Glomerular visceral epithelial cell (primary cell): Measurements from ENCODE around the gene TMEM164.
A peak's percentile ranks its signal among the peaks of the same experiment; 100 is the strongest.

Source experiments
- DNase-seq: peaks from one replicate; pipeline ENCODE4 v3.0.0-alpha.2; 2016; ENCODE audit errors: extremely low spot score

The TMEM164 gene

DNA sequence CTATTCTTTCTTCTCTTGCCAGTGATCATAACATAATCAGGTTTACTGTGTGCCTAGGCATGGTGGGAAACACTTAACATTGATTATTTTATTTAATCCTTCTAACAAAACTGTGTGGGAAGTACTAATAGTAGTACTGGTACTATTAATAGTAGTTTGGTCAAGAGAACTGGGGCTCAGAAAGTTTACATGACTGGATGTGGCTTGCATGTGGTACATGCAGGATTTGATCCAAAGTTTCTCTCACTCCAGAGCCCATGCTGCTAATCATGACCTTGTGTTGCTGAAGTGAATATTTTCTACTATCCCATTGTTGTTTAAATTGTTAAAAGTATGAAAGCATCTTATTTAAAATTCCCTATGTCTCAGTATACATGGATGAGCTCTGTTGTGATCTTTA lies 78.4 kb downstream of the TMEM164 start:
- no peak for DNase-seq

DNA sequence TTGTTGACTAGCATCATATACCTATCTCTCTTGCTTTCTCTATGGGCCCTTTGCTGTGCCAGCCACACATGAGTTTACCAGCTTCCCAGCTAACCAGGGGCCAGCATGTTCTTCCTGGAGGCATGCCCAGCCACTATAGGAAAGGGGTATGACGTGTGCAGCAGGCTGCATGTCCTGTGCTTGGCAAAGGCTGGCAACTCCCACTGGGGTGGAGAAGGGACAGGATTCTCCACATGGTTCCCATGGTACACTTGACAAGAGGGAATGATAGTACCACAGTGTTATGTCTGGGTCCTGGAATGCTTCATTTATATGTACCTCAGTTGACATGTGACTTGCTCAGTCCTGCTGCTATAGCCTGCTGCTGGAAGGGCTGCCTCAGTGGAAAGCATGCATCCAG lies 78.8 kb downstream of the TMEM164 start:
- DNase-seq, result no peak

DNA sequence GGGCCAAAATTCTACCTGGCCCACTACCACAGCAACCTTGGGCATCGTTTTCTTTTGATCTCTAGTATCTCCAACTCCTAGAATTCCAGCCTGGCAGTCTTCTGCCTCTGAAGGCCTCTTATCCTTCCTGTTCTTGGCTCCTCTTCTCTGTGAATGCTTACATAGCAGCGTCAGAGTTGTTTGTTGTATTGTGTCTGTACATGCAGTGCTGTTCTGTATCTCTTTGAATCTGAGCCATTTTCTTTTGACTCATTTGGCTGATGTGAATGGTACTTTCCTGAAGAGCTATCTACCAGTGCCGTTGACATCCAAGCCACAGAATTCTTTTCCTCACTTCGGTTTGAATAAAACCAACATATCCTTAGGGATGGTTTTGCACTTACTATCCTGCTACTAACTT lies 79.2 kb downstream of the TMEM164 start:
- DNase-seq, result peak; percentile 5

DNA sequence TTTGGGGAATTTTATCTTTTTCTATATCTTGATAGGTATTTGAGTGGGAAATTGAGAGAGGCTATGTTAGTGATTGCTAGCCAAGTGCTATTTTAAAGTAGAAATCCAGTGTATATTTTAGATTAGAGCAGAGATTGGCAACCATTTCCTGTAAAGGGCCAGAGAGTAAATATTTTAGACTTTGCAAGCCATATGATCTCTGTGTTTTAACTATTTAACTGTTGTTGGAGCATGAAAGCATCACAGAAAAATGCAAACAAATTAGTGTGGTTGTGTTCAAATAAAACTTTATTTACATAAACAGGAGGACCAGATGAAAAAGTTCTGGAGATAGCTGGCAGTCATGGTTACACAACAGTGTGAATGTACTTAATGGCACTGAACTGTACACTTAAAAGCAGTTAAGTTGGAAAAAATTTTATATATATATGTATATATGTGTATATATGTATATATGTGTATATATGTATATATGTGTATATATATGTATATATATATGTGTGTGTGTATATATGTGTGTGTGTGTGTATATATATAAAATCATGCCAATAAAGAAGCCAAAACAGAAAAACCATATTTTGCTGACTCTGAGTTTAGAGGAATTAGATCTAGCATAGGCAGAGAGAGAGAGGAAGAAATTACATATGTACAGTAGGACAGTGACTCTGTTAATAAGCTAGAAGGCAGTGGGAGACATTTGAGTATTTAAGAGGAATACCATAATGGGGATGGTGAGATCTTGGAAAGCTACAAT lies 83.4 kb downstream of the TMEM164 start:
- no peak for DNase-seq

DNA sequence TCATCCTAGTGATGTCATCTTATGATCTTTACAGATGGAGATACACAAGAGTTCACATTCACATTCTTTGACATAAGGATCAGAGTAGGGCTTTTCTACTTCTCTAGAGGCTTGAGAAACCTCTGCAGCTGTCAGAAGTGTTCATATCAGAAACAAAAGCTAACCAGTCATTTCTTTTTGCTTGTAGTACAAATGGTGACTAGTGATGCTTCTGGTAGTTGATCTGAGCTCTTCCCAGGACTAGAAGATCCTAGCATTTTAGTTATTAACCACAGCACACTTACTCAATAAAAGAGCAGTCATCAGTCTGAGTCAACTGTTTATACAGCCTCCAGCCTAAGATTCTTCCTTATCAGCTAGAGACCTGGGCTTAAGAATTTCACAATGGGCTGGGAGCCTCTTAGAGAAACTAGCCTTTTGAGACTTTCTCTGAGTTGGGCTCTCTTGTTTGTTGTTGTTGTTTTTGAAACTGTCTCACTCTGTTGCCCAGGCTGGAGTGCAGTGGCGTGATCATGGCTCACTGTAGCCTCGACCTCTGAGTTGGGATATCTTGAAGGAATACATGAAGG lies 84.1 kb downstream of the TMEM164 start:
- DNase-seq, result peak; percentile 75

DNA sequence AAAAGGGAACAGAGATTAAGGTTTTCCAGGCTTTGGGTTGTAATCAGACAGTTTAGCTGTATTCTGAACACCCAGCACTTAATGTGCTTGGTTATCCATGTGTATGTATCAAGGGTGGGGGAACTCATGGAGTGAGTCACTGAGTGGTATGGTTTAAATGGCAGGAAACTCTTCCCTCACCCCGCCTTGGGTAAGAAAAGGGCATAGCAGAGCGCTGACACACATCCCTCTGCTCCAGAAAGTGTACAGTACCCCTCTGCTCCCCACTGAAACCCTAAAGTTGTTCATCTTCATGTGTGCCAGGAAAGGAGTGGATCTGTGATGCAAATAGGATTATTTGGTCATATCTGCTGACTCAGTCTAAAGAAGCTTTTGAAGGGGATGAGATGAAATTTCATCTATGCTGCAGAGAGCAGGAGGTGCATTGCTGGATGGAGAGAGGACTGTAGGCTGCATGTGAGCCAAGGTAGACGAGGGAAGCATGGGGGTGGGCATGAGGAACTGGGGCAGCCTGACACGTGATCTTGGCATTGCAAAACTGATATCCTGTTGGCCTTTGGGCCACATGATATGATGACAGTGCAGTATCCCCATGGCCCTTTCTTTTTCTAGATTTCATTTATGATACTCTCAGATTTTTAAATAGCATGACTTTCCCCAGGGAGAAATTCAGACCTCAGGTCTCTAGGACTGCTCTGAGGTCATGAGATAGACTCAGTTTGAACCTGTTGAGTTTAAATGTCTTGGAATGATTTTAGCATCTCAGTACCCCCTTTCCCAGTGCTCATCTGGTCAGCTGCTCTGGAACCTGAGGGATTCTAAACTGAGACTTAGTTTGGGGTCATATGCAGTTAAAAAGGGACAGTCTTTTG lies 84.8 kb downstream of the TMEM164 start:
- peak; percentile 87 for DNase-seq

DNA sequence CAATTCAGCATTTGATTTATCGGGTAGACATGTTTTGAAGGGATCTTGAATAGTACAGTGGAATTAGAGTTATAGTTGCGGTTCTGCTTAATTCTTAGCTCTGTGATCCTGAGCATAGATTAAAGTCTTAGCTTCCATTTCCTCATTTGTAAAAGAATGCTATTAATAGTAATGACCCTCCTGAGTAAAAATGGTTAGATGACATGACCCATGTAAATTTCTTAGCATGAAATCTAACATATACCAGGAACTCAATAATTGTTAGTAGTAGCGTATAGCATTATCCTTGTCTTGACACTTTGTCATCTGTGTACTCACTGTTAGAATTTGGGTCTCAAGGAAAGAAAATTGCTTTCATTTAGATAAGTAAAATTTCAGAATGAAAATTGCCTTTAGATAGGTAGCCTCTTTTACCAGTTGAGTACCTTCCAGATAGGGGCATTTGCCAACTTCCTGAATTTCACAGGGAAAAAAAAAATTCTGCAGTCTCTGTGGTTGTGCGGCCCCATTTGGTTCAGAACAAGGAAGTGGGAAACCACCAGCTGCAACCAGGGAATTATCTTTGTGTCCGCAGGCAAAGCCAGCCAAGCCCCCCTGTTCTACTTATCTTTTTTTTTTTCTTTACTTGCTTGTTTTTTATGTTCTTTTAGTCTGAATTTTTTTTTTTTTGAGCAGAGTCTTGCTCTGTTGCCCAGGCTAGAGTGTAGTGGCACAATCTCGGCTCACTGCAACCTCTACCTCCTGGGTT lies 86.9 kb downstream of the TMEM164 start:
- DNase-seq, result peak; percentile 54

DNA sequence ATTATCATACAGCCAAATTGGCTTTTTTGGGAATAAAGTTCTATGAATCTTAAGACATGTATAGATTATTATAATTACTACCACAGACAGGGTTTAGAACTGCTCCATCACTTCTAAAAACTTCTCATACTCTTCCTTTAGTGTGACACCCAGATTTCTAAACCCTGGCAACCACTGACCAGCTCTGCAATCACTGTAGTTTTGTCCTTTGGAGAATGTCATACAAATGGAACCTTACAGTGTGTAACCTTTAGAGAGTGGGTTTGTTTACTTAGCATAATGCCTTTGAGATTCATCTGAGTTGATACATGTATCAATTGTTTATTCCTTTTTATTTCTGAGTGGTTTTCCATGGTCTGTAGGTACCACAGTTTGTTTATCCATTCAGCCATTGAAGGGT lies 95.0 kb downstream of the TMEM164 start:
- no peak for DNase-seq

DNA sequence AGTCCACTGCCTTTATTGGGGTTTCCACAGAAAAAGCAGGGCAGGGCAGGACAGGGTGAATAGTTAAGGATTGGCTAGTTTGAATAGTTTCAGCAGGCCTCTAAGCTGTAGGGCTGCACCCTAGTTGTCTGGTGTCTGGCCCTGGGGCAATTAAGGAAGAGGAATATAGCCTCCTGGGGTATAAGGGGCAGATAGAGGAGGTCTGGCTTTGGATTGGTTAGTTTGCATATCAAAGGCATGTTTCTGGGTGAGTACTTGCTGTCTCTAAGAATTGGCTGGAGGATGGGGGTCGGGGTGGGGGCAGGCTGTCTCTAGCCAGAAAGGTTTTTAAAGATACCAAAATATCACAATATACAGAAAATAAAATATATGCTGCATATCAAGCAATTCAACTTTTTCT lies 100.4 kb downstream of the TMEM164 start:
- DNase-seq, result no peak

DNA sequence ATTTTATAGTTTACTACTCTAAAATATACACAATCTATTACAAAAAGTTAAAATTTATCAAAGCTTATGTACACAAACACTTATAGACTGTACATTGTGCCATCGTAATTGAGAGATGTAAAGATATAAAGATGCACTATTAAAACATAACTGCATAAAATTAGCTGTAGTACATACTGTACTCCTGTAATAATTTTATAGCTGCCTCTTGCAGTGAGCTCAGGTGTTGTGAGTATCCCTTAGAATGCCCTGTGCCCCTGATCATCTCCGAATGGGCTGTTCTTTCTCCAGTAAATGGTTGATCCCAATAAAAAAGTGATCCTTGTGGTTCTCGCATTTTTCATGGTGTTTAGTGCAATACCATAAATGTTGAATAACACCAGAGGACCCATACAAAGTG lies 101.2 kb downstream of the TMEM164 start:
- no peak for DNase-seq

DNA sequence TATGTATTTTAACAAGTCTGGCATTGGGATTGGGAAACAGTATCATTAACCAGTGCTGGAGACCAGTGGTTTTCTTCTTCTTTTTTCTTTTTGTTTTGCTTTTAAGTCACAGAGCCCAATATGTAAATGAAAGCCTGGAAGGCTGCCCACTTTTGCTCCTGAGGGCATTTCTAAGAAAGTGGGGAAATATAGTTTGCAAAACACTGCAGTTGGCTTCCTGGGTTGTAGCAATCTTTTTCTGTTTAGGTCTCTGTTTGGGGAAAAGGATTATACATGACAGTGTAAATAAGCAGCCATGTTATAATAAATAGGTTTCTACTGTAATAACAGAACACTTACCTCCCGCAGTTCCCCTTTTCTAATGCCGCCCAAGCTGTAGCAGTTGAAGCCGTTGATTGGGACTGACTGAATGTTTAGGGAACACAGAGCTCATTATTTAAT lies 105.5 kb downstream of the TMEM164 start:
- no peak for DNase-seq

DNA sequence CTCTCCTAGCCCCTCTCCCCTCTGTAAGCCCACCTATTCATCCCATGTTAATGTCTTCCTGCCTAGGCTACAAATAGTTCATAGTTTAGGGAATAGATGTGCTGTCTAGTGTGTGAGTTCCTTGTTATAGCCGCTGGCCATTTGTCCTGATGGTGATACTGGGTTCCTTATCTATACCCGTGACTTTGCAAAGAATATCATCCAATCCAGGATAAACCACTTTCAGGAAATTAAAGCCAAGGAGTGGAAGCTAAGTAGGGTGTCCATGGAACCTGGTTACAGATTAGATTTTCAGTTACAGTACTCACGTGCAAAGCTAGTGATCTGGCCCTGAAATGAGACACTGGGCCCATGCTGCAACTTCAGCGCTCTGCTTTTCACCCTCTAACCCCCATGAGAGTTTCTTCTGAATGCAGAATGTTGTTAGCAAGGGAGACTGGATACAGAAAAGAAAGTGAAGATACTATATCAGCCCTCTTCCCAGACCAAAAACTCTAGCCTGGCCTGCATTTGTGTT lies 111.4 kb downstream of the TMEM164 start:
- DNase-seq, result no peak

DNA sequence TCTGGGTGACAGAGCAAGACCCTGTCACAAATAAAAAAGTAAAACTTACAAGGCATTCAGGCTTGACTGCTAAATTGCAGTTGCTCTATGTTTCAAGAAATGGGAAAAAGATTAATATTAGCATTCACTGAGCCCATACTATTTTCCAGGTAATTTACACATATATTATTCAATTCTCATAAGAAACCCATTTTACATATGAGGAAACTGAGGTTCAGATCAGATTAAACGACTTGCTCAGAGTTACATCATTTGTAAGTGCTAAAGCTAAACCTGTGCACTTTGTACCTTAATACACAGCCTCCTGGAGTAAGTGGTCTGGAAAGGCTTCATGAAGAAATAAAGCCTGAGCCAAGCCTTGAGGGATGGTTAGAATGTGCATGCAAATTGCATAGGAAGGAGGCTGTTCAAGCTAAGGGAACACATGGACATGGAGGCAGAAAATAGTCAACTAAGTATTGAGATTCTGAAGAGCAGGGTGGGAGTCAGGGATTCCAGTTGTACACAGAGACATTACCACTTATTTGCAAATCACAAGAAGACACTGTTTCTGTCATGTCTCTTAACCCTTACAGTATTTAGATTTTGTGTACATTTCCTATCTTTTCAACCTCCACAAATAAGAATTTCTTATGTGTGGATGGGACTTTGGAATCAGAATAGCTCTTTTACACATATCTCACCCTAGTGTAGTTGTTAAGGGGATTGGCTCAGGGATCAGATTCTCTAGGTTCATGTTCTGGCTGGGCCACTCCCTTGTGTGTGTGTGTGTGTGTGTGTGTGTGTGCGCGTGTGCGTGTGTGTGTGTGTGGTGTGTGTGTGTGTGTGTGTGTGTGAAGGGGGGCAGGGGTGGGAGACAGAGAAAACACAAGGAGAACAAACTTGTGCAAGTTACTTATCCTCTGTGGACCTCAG lies 113.4 kb downstream of the TMEM164 start:
- no peak for DNase-seq

DNA sequence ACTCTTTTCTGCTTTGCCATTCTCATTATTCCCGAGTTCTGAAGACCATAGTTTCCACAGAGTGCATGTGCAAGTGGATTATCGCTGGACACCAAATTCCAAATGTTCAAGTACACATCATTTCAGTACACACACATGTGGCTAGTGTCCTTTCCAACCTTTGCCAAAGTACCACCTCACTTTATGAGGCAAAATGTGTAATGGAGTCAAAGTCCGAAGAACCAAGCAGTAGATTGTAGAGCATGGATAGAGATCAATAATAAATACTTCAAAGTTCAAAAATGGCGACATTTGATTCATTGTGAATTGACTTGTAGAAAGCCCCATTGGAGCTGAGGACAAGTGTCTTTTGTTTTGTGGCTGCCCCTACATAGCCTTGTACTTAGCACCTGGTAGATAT lies 115.6 kb downstream of the TMEM164 start:
- DNase-seq, result no peak

DNA sequence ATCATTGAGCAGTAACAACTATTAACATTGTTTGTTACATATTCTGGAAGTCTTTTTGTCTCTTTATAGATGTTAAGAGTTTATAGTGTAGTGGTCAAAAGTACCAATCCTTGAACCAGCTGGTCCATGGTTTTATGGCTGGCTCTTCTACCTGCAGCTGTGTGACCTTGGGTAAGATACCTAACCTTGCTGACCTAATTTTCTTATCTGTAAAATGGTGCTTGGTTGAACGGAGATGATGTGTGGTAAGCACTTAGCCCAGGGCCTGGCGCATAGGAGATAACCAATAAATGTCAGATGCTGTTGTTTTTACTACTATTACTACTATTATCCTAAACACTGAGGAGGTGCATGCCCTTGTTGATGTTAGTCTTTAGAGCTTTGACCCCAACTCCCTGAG lies 116.6 kb downstream of the TMEM164 start:
- DNase-seq, result no peak

DNA sequence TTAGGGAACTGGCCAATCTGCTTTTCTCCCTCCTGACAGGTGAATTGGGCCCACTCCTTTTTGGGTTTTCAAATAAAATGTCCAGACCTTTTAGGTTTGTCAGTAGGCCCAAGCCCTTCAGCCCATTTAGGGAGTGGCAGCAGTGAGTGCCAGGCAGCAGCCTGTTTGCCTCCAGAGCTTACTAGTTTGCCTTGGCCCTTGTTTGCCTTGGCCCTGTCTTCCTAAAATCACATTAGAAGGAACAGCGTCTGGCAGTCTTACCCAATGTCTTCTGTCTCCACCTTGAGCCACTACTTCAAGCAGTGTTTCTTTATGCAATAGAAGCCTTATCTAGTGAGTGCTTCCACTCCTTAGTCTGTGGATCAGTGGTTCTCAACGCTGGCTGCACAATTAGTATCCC lies 117.1 kb downstream of the TMEM164 start:
- no peak for DNase-seq

DNA sequence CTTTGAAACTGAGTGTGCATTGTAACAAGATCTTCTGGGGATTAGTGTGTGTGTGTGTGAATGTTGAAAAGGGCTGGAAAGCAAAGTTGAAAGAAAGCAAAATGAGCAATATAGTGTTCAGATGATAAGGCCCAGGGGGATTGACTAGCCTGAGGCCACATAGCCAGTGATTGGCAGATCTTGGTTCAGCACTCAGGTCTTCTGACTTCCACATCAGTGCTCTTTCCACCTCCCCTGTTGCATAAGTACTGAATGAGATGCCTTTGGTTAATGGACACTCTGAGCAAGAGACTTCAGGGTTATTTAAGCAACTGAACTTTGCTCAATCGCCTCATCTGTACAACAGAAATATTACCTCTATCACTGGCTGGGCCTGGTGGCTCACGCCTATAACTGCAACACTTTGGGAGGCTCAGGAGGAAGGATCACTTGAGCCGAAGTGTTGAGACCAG lies 120.4 kb downstream of the TMEM164 start:
- no peak for DNase-seq

DNA sequence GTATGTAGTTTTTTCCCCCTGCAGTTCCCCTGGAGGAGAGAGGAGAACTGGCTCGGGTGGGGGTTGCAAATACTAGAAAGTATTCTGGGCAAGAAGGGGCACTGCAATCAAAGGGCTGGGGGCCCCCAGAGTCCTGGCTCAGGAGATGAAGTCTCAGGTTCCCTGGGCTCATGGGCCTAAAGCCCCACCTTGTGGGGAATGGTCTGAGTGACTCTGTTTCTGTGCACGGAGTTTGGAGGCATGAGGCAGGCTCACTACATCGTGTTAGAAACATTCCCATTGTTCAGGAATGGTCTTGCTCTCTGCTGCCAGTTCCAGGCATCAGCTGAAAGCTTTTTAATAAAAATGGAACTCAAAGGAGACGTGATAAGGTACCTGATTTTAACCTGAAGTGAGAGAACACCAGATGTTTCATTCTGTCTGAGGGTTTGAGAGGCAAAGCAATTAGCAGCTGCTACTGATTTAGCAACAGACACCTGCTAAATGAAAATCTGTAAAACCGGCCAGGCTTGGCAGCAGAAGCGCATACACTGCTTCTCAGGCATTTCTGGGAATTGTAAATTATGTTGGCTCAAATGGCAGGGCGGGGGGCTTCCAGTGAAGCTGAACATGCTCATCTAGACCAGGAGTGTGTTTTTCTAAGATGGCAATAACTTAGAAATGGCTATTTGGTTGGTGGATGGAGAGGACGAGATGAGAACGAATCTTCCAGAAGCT lies 122.7 kb downstream of the TMEM164 start:
- no peak for DNase-seq

DNA sequence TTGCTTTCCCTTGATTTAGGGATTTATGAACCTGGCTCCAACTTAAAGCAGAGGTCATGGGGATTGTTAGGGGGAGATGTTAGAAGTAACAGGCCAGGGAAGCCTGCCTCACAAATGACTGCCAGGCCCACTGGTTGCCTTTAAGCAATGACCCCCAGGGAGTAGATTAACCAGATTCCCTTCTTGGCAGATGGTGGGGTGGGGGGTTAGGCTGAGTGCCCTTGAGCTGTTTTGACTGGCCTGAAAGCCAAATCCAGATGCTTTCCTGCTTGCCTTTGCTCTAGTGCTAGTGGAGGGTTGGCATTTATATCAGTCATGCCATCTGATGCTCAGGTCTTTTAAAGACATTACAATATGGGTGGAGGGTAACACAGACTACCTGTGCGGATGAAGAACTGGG lies 128.1 kb downstream of the TMEM164 start:
- no peak for DNase-seq
